SKM-1 (cell line): ENCODE results near the gene LRP5.
"Not testable (repeated sequence)": the region's sequence is repeated elsewhere in the genome, so short reads cannot be mapped to it uniquely, and the experiment has no call there.

Experiments
- DNase-seq: peaks from one replicate; lab custom pipeline; 2025; ENCODE audit not compliant: unreplicated experiment; lab: John Stamatoyannopoulos, UW

The LRP5 gene

DNA sequence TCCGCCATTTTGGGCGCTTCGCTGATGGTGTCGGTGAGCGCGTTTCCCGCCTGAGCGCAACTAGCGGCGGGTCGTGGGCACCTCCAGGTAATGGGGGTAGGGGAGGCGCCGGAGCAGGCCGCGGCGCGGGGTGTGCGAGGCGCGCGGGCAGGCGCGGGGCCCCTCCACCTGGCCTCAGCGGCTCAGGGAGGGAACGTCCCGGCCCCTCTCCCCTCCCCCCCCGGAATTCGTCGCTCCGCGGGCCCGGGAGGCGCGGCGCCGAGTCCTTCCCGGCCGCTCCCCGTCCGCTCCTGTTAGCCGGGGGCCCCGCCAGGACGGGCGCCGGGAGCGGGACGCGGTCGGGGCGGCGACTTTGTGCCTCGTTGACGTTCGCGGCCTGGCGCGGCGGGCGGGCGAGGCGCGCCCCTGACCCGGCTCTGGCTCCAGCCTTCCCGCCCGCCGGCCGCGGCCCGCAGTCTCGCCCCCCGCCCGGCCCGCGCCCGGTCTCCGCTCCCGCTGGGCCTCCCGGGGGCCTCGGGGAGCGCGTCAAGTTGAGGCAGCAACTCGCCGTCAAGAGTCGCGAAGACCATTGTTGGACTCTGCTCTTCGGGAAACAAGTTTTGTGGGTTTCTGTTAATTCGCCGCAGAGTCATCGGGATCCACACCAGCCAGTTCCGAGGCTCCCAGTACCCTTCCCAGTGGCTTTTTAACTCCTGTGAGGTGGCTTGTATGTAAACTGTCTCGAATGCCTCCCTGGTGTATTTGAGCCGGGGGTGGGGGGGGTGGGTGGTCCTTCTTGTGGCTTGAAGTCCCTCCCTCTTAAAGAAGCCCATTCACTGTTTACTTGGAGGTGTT lies 148.6 kb downstream of the LRP5 start, which contains the start of gene PPP6R3:
Gene PPP6R3, plus strand, starts transcription at position 12 of the 834 bp plus-strand sequence. CDS start 76,913 bp downstream, outside the sequence.
- DNase-seq, result peak; percentile 53

DNA sequence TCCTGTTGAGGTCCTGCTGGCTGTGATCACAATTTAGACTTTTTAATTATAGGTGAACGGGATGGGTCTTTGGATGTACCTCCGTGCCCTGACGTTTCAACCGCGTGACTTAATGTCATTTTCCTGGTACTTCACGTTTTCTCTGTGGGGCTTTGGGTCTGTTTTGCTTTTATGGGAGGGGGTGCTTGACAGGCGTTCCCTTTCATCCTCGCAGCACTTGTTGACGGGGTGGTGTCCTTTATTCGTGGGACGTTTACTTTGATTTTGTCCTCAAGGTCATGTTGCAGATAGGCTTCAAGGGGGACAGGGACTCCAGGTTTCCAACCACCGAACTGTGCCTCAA lies 149.2 kb downstream of the LRP5 start:
- no peak for DNase-seq

DNA sequence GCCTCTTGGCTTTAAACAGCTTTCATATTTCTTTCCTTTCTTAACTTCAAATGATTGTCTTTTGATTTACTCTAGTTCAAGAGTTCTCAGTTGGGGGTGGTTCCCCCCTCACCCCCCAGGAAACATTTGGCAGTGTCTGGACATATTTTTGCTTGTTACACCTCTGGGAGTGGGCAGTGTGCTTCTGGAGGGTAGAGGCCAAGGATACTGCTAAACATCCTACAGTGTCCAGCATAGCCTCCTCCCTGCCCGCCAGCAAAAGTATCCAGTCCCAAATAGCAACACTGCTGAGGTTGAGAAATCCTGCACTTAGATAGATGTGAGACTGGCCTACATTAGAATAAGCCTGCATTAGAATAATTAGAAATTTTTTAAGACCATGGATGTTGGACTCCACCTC lies 151.3 kb downstream of the LRP5 start:
- no peak for DNase-seq

DNA sequence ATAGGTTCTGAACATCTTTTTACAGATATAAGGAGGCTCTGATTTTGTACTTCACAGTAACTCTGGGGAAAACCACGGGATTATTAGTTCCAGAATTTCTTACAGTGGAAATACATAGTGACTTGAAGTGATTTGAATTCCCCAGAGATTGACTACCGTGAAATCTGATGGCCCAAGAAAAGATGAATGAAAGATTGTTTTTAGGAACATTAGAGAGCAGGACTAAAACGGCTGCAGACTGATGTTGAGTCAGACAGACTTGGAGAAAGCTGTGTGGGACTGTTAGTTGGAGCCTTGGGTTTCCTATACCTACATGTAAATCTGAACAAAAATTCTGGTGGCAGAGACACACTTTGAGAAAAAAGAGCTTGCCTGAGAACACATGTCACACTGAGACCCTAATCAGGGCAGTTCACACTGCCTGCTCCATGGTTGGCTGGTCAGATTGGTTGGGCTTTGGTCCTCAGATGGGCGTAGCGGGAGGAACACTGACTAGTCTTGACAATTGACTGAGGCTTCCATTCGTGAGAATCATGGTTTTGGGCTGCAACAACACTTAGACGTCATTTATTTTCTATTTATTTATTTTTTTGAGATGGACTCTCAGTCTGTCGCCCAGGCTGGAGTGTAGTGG lies 154.9 kb downstream of the LRP5 start:
- DNase-seq, result no peak

DNA sequence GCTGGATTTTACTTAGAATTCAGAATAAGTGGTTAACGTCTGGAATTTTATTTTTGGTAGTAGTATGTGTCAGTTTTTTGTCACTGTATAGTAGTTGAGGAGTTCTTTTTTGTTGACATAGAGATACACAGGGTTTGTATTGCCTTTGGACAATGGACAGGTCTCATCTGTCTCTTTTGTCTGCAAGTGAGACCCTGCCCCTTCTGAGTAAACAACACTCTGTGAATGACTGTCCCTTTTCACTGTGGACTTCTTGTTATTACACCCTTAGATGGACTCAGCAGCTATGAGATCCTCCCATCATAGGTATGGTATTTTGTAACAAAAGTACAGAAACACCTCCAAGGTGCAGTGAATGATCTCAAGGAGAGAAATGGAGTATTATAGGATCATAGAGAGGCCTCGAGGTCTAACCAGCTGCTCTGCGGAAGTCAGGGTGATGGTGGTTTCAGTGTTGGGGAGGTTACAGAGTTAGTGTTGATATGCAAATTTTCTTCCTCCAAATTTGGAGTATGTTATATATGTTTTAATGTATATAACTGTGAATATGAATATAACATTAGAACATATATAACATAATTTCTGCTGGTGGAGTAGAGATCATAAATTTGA lies 155.9 kb downstream of the LRP5 start:
- DNase-seq, result no peak

DNA sequence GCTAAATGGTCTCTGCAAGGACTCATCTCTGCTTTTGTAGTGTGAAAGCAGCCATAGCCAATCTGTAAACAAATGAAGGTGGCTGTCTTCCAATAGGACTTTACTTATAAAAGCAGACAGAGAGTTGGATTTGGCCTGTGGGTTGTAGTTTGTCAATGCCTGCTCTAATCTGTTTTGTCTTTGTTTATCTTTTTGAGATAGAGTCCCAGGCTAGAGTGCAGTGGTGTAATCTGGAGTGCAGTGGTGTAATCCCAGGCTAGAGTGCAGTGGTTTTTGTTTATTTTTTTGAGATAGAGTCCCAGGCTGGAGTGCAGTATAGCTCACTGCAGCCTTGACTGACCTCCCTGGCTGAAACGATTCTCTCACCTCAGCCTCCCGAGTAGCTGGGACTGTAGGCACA lies 156.7 kb downstream of the LRP5 start:
- no peak for DNase-seq

DNA sequence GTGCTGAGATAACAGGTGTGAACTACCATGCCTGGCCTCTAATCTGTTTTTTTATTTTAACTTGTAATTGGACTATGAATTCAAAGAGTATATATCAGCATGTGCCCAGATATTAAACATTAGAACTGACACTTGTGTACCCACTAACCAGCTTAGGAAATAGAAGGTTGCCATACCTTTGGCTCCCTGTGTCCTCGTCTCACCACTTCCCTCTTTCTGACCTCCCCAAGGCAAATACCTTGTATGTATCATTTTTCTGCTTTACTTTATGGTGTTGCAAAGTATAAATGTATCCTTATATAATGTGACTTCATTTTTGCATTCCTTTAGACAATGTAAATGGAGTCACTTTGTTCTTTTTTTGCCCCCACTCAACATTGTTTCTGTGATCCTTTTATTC lies 157.3 kb downstream of the LRP5 start:
- no peak for DNase-seq

DNA sequence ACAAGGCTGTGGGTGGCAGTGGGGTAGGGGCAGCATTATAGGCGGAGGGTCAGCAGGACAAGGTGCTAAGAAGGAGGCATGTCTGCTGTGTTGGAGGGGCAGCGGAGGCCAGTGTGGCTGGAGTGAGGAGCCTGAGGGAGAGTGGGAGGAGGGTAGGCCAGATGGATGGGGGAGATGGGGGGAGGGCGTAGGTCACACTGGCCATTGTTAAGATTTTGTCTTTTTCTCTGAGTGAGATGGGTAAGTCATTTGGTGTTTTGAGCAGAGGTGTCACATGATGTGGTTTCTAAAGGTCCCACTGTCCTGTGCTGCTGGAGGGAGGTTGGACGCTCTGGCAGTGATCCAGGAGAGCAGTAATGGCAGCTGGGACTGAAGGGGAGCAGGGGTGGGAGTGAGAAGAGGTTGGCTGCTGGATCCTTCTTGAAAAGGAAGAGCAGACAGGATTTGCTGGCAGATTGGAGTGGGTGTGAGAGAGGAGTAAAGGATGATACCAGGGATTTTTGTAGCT lies 158.0 kb downstream of the LRP5 start:
- DNase-seq, result no peak

DNA sequence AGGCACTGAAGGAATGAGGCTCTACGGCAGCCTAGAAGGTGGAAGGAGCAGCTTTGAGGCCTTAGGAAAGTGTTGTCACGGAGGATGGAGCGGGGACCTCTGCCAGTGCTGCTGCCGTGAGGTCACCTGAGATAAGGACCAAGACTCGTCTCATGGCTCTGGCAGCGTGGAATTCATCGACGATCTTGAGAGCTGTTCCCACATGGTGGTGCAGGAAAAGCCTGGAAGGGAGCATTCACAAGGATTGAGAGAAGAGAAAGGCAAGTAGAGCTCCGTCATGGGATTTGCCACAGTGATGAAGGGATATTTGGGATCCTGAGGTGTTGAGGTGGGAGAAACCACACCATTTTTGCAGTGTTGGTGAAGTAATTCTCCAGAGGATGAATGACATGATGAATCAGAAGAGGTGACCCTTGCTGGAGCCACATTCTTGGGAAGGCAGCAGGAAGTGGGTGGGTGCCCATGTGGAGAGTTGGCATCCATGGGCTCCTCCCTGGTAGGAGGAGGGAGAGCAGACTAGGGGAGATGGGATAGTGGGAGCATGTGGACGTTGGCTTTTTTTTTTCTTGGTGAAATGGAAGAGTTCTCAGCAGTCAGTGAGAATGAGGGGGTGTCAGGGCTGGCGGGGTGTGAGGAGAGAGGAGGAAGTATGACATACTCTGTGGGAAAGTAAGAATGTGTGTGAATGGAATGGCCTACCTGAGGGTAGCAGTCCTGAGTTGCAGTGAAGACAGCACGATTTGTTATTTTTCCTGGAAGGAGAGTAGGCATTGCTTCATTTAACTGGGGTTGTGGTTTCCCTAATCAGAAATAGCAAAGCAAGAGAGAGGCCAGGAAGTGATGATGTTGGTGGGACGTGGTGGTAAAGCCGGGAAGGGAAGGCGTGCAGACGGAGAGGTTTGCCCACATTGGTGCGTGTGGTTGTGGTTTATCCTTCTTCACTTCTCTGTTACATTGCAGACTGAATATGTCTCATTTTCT lies 159.3 kb downstream of the LRP5 start:
- DNase-seq, result peak; percentile 77

DNA sequence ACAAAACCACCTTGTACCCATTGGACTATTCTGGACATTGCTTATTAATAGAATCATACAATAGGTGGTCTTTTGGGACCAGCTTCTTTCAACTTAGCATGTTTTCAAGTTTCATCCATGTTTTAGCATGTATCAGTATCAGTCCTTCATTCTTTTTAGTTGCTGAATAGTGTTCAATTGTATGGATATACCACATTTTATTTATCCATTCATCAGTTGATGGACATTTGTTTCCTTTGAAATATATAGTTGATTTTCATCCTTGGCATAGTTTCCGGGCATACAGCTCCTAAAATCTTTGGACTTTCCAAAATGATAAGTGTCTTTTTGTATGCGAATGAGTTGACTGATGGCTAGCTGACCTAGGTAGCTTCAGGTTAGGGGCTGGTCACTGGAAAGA lies 160.4 kb downstream of the LRP5 start:
- DNase-seq, result no peak

DNA sequence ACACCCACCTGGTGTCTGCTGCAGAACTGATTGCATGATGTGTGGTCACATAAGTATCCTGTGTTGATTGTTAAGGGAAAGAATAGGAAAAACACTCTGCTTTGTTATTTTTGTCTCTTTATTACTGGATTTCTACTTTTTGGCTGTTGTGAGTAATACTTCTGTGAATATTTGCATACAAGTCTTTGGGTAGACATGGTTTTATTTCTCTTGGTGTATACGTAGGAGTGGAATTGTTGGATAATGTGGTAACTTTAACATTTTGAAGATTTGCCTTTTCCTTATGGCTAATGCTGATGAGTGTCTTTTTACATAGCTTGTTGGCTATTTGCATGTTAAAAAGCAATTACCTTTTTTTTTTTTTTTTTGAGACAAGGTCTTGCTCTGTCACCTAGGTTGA lies 161.3 kb downstream of the LRP5 start:
- DNase-seq, result no peak

DNA sequence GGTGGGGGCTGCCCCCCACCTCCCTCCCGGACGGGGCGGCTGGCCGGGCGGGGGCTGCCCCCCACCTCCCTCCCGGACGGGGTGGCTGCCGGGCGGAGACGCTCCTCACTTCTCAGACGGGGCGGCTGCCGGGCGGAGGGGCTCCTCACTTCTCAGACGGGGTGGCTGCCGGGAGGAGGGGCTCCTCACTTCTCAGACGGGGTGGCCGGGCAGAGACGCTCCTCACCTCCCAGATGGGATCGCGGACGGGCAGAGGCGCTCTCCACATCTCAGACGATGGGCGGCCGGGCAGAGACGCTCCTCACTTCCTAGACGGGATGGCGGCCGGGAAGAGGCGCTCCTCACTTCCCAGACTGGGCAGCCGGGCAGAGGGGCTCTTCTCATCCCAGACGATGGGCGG lies 163.2 kb downstream of the LRP5 start:
- not testable (repeated sequence) for DNase-seq

DNA sequence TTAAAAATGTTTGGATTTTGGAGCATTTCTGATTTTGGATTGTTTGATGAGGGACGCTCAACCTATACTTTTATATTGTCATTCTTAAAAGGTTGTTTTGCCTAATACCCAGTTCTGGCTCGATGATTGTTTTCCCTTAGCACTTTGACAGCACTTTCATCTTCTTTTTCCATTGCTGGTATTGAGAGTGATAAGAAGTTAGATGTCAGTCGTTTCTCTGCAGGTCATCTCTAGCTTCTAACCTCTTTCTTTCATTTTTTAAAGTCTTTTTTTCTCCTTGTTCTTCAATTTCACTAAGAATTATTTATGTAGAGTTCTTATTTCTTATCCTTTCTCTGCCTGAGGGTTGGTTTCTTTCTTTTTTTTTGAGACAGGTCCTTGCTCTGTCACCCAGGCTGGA lies 167.0 kb downstream of the LRP5 start:
- DNase-seq, result no peak

DNA sequence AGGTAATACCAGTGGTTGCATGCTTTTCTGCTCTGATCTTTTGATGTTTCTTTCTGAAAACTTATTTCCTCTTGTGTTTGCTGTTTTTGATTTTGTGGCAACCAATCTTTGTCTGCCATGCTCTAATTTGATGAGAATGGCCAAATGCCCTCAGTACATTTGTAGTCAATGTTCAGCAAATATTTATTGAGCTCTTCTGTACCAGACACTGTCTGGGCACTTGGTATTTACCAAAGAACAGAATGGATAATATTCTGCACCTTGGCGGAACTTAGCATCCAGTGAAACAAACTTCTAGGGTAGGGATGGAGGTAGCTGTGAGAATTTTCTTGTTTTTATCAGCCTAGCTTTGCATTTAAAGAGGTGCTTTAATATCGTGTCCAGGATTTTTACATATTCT lies 167.8 kb downstream of the LRP5 start:
- DNase-seq, result no peak

DNA sequence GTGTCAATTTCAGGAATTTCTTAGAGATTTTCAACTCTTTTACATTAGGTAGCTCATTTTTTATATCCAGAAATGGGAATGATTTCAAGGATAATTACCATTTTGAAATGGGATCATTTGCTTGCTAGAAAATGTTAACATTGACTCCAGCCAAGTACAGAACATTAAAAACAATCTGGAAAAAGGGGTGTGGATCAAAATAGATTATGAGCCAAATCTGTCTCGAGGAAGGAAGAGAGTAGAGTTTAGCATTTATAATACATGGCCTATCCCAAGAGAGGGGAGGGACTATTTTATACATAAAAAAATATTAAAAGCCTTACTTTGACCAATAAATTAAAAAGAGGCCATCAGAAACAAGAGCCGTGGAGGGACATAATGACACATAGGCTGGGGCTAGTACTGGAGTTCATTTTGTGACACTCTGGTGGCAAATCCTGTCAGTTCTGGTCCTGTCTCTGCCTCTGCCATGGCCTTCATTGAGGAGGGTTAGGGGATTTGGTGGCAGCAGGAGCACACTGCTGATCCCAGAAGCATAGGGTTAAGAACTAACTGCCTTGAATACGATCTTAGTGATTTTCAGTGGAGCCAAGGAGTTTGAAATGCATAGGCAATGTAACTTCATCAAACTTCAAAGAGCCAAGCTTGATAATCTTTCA lies 168.6 kb downstream of the LRP5 start:
- no peak for DNase-seq

DNA sequence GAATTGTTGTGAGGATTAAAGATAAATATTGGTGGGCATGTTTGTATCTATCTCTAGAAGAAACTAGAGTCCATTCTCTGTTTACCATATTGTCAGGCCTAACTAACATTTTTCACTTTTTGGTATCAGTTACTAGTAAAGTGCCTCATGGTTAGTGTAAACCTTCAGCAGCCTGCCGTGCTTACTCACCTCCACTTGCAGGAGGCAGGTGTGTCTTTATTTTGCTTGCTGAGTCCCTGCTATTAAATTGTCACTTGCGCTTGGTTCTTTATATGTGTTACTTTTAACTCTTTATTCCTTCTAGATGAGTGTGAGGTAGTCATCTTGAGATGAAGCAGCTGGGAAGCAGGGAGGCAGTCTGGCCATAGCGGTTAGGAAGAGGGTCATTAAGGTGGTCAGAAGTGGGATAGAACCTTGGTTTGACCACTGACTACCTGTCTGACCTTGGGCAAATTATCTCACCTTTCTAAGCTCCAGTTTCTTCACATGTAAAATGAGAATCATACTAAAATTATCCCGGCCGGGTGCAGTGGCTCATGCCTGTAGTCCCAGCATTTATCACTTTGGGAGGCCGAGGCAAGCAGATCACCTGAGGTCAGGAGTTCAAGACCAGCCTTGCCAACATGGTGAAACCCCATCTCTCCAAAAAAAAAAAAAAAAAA lies 169.3 kb downstream of the LRP5 start:
- DNase-seq, result no peak

DNA sequence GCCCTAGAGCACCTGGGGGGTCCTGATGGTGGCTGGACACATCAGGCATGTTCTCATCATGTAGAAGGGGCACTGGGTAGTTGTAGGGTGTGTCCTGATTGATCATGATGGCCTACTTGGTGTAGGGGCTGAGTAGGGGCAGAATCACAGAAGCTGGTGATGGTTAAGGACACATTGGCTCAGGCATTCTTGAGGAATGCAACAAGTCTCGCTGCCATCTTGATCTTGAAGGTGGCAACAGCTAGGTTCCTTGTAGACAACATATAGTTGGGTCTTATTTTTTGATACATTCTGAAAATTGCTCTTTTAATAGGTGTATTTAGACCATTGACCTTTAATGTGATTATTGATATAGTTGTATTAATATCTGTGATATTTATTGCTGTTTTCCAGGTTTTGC lies 176.2 kb downstream of the LRP5 start:
- no peak for DNase-seq

DNA sequence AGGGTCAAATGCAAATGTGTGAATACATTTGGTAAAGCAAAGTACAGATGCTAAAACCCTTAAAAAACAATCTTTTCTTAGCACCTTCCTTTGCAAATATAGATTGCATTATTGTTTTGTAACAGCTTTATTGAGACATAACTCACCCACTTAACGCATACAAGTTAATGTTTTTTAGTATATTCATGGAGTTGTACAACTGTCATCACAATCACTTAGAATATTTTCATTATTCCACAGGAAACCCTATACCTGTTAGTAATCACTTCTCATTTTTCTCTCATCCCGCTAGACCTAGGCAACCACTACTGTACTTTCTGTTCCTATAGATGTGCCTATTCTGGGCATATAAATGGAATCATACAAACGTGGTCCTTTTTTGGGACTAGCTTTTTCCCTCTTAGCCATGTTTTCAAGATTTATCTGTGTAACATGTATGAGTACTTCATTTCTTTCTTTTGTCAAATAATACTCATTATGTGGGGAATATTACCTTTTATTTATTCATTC lies 182.9 kb downstream of the LRP5 start:
- DNase-seq, result no peak

DNA sequence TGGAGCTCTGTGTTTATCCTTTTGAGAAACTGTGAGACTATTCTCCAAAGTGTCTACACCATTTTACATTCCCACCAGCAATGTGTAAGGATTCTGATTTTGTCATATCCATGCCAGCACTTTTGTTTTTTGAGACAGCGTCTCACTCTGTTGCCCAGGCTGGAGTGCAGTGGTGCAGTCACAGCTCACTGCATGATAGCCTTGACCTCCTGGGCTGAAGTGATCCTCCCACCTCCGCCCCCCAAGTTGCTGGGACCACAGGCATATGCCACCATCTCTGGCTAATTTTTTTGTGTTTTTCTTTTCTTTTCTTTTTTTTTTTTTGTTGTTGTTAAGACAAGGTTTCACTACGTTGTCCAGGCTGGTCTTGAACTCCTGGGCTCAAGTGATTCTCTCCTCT lies 183.5 kb downstream of the LRP5 start:
- no peak for DNase-seq

DNA sequence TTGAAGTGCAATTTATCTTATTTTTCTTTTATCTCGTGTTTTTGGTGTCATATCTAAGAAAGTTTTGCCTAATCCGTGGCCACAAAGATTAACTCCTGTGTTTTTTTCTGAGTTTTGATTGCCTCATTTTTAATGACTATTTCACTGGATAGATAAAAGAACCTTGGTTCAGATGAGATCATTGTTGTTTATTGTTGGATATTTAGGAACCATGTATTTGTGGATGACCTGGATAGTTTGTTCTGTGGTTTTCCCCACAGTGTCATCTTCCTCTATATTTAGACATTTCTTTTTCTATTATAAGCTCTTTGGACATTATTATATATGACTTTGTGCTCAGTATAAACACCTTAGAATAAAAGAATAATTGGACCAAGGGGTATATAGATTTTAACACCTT lies 185.4 kb downstream of the LRP5 start:
- DNase-seq, result no peak
